Measurements from ENCODE around the gene ZNF227.

ZNF227 gene

GRCh38 chr19:44258835-44259413, 46.6 kb downstream of the ZNF227 start:
- no peaks in the 10 kb centered on the region for H4K20me1 ChIP-seq (ENCODE audit: control insufficient read depth, insufficient read depth, low read depth, low read length)
- H3K4me2 ChIP-seq (ENCODE audit: low read length) = peak overlapping the region; percentile 61; the same call in 1 of the 2 replicates
- no peak overlapping the region for H3K27ac ChIP-seq (ENCODE audit: low read depth, low read length)
- TF ChIP-seq CTCF (IDR thresholded peaks at IDR 0.05; ENCODE audit: low read depth, low read length, poor library complexity, severe bottlenecking) (no peak), EZH2phosphoT487 (IDR thresholded peaks at IDR 0.05; ENCODE audit: borderline replicate concordance, low read length) (no peak)
- H3K27me3 ChIP-seq (ENCODE audit: control insufficient read depth, low read length) = no peaks in the 10 kb centered on the region
- H3K4me3 ChIP-seq (ENCODE audit: low read length) = no peak overlapping the region; the same call in 1 of the 2 replicates
- H3K36me3 ChIP-seq (ENCODE audit: control insufficient read depth, low read length) = no peaks in the 10 kb centered on the region
- no peaks in the 10 kb centered on the region; the same call in 1 of the 2 replicates for H3K9me3 ChIP-seq (ENCODE audit: control insufficient read depth, insufficient read depth, low read length)
- H3F3A ChIP-seq (ENCODE audit: control insufficient read depth, insufficient read depth) = no peaks in the 10 kb centered on the region
- H3K9me2 ChIP-seq (replicated peaks; ENCODE audit: control insufficient read depth, low read length) = no peaks in the 10 kb centered on the region
- H3K4me1 ChIP-seq (ENCODE audit: control insufficient read depth, low read length) = no peaks in the 10 kb centered on the region
- H3K79me2 ChIP-seq (ENCODE audit: control insufficient read depth, low read length) = no peaks in the 10 kb centered on the region

- Histone ChIP-seq H3K4me2 (ENCODE audit: low read length) (peak overlapping the region; percentile 61; the same call in 1 of the 2 replicates), H3K27ac (ENCODE audit: low read depth, low read length) (no peak overlapping the region), H3K4me3 (ENCODE audit: low read length) (peak overlapping the region; percentile 61), H3K36me3 (ENCODE audit: control insufficient read depth, low read length) (no peaks in the 10 kb centered on the region), H4K20me1 (ENCODE audit: control insufficient read depth, insufficient read depth, low read depth, low read length) (no peaks in the 10 kb centered on the region), H3K9me2 (replicated peaks; ENCODE audit: control insufficient read depth, low read length) (no peaks in the 10 kb centered on the region), H3K9me3 (ENCODE audit: control insufficient read depth, insufficient read depth, low read length) (no peaks in the 10 kb centered on the region), H3F3A (ENCODE audit: control insufficient read depth, insufficient read depth) (no peaks in the 10 kb centered on the region), H3K27me3 (ENCODE audit: control insufficient read depth, low read length) (no peaks in the 10 kb centered on the region), H3K4me1 (ENCODE audit: control insufficient read depth, low read length) (no peaks in the 10 kb centered on the region), H3K79me2 (ENCODE audit: control insufficient read depth, low read length) (no peaks in the 10 kb centered on the region)
- TF ChIP-seq EZH2phosphoT487 (IDR thresholded peaks at IDR 0.05; ENCODE audit: borderline replicate concordance, low read length) (no peak), CTCF (IDR thresholded peaks at IDR 0.05; ENCODE audit: low read depth, low read length, poor library complexity, severe bottlenecking) (no peak)
Measured at GRCh38 chr19:44260343-44260681, 48.0 kb downstream of the ZNF227 start.

GRCh38 chr19:44260695-44261446, 48.5 kb downstream of the ZNF227 start:
- Histone ChIP-seq H3K4me2 (ENCODE audit: low read length) (no peak overlapping the region), H3K27ac (ENCODE audit: low read depth, low read length) (no peak overlapping the region), H4K20me1 (ENCODE audit: control insufficient read depth, insufficient read depth, low read depth, low read length) (no peaks in the 10 kb centered on the region), H3K9me3 (ENCODE audit: control insufficient read depth, insufficient read depth, low read length) (no peaks in the 10 kb centered on the region), H3F3A (ENCODE audit: control insufficient read depth, insufficient read depth) (no peaks in the 10 kb centered on the region), H3K4me1 (ENCODE audit: control insufficient read depth, low read length) (no peaks in the 10 kb centered on the region), H3K27me3 (ENCODE audit: control insufficient read depth, low read length) (no peaks in the 10 kb centered on the region), H3K4me3 (ENCODE audit: low read length) (no peak overlapping the region), H3K36me3 (ENCODE audit: control insufficient read depth, low read length) (no peaks in the 10 kb centered on the region), H3K9me2 (replicated peaks; ENCODE audit: control insufficient read depth, low read length) (no peaks in the 10 kb centered on the region), H3K79me2 (ENCODE audit: control insufficient read depth, low read length) (no peaks in the 10 kb centered on the region)
- TF ChIP-seq CTCF (IDR thresholded peaks at IDR 0.05; ENCODE audit: low read depth, low read length, poor library complexity, severe bottlenecking) (no peak), EZH2phosphoT487 (IDR thresholded peaks at IDR 0.05; ENCODE audit: borderline replicate concordance, low read length) (no peak)

Measured in DOHH2 (cell line).